ENCODE results near the gene KTI12.

Gene KTI12

DNA sequence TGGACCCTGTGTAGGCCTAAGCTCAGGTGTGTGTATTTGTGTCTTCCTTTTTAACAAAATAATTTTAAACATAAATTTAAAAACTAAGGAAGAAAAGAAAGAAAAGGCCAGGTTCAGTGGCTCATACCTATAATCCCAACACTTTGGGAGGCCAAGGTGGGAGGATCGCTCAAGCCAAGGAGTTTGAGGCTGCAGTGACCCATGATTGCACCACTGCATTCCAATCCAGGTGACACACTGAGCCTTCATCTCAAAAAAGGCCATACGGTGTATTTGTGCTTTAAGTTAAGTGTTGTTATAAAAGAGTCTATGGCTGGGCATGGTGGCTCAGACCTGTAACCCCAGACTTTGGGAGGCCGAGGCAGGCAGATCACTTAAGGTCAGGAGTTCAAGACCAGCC lies 51.4 kb downstream of the KTI12 start:
- DNase-seq: no peak
